HAP-1 (cell line): ENCODE measurements around the gene AGBL3.

ENCODE experiments used
- DNase-seq, 2 experiments: peaks; one replicate each; pipeline ENCODE4 v3.0.0-alpha.2; 2016 to 2020; ENCODE audit warnings: low spot score in 2 of 2
- H3K27me3 ChIP-seq: fragments of 250-450 bp; sonication (Bioruptor Pico); 2 replicates; pipeline ENCODE4 v1.5.1; 2020; ENCODE audit warnings: low read depth, mild to moderate bottlenecking, moderate library complexity
- H3K36me3 ChIP-seq: fragments of 250-450 bp; sonication (Bioruptor Pico); replicated peaks from 2 replicates; pipeline ENCODE4 v1.5.1; 2020; ENCODE audit warnings: mild to moderate bottlenecking
- H3K4me1 ChIP-seq: fragments of 250-450 bp; sonication (Bioruptor Pico); 2 replicates; pipeline ENCODE4 v1.5.1; 2020; ENCODE audit warnings: mild to moderate bottlenecking
- H3K4me3 ChIP-seq: fragments of 250-450 bp; sonication (Bioruptor Pico); 2 replicates; pipeline ENCODE4 v1.5.1; 2020; ENCODE audit warnings: mild to moderate bottlenecking, moderate library complexity
- H3K9me3 ChIP-seq: fragments of 250-450 bp; sonication (Bioruptor Pico); 2 replicates; pipeline ENCODE4 v1.5.1; 2020; ENCODE audit warnings: mild to moderate bottlenecking, moderate library complexity
- in situ Hi-C: fragments of 300-500 bp; cut with MboI; formaldehyde crosslinking; loops from 3 replicates; pipeline ENCODE4 v1.14.3; 2020; ENCODE audit warnings: low sequenced_read_pairs, inconsistent platforms, mixed read lengths

AGBL3 gene

DNA sequence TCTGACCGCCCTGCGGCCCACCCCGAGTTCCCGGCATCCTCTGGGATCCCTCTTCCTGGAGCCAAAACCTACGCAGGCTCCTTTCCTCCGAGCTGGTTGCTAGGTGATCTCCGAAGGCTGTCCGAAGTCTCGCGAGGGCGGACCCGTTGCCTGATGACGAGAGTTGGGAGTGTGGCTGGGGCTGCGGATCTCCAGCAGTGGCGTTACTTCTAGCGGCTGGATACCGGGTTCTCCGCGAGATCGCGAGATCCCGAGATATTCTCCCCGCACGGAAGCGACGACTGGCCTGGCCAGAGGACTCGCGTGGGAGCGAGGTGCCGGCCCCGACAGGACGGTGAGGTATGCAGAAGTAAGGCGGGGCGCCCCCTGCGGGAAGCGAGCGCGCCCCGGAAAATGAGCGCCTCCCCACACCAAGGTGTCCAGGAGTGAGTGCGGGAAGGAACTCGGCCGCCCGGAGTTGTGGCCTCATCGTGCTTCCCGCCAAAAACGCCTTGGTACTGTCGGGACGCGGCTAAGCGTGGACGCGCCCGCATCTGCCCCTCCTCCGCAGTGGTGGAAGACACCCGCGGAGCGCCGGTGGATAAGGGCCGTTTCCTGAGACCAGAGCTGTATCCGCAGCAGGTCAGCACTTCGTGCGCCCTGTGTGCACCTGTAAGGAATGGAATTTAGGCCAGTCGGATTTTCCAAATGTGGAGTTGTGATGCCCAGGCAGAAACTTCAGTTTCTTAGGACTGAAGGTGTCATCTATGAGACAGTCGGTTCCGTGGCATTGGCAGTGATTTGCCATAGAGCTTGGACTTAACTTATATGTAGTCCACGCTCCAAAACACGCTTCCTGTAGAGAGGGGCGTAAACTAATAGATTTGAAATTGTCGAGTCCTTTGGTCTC is at the start of gene AGBL3:
Gene AGBL3, plus strand, starts transcription at position 146 of the 889 bp plus-strand sequence. CDS start 1,426 bp downstream, outside the sequence.
- Histone ChIP-seq H3K9me3 (no peaks in the 10 kb centered on the region), H3K4me1 (peaks cover 34% of the 10 kb centered on the region), H3K27me3 (no peaks in the 10 kb centered on the region), H3K36me3 (no peaks in the 10 kb centered on the region), H3K4me3 (peak within 1 kb of the TSS; percentile 73)
- in situ Hi-C loops = loop anchor here (25.0 kb wide), 1 partner anchor 176 kb away; the partner anchor contains the start of gene CYREN
- peak; percentile 96 to 98 for DNase-seq

DNA sequence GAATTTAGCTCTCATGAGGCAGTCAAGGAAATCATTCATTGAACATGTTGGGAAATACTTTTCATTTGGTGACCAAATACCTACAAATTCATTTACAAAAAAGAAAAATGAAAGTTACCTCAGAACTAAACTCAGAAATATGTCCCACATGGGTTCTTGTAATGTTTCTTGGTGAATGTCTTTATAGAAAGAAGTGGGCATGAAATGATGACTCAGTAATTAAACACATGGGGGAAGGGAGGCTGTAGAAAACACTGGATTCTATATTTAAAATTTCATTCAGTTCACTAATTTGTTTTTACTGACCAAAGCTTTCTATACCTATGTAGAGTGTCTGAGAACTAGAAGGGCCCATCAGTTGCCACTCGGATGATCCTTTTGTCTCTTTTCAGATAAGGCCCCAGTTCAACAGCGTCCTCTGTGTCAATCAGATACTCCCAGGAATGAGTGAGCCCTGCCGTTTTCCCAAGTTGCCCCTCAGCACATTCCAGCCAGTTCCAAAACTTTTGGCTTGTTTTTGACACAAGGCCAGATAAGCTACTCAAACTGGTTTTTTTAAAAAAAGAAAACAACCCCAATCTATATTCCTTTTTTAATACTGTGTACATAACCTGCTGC is 49.3 kb upstream of the AGBL3 start:
- Histone ChIP-seq H3K4me3 (no peak overlapping the region), H3K9me3 (no peaks in the 10 kb centered on the region), H3K36me3 (peaks cover 29% of the 10 kb centered on the region), H3K4me1 (no peaks in the 10 kb centered on the region; the same call in 1 of the 2 replicates), H3K27me3 (no peaks in the 10 kb centered on the region)
- in situ Hi-C loops = no loop called here
- DNase-seq = no peak

DNA sequence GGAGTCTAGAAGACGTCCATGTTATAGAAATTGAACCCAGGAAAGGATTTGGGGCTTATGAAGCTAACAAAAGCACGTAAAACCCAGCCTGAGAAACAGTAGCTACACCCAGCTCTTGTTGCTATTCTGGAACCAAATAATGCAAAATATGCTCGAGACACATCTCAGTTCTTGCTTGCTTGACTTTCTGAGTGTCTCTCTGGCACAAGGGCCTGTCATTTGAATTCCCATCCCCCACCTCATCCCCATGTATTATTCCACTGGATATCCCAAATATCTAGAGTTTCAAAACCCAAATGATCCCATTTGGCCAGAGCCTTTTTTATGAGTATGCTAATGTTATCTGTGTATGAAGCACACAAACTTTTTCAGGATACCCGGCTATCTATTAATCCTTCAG is 48.2 kb upstream of the AGBL3 start:
- peaks cover 25% of the 10 kb centered on the region for H3K36me3 ChIP-seq
- H3K9me3 ChIP-seq = no peaks in the 10 kb centered on the region
- no peaks in the 10 kb centered on the region for H3K27me3 ChIP-seq
- H3K4me3 ChIP-seq = no peak overlapping the region
- H3K4me1 ChIP-seq = no peaks in the 10 kb centered on the region; the same call in 1 of the 2 replicates
- no peak for DNase-seq
- in situ Hi-C loops = no loop called here

DNA sequence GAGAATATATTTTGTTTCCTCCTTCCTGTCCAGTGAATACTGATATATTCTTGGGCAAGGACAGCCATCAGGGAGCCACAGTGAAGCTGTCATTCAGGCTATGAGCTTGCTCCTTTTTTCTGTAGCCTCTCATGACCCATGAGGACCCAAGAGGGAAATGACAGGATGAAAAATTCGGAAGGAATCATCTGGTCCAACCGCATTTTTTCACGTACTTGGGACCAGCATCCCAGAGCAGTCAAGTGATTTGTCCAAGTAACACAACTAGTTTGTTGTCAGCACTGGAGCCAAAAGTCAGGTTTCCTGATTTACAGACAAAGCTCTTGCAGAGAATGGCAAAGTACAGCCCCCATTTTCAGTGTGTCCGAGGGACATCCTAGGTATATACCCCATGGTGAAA is 47.2 kb upstream of the AGBL3 start:
- H3K27me3 ChIP-seq = no peaks in the 10 kb centered on the region
- in situ Hi-C loops = no loop called here
- no peaks in the 10 kb centered on the region; the same call in 1 of the 2 replicates for H3K4me1 ChIP-seq
- H3K9me3 ChIP-seq = no peaks in the 10 kb centered on the region
- H3K36me3 ChIP-seq = peaks cover 21% of the 10 kb centered on the region
- no peak overlapping the region for H3K4me3 ChIP-seq
- DNase-seq = no peak

DNA sequence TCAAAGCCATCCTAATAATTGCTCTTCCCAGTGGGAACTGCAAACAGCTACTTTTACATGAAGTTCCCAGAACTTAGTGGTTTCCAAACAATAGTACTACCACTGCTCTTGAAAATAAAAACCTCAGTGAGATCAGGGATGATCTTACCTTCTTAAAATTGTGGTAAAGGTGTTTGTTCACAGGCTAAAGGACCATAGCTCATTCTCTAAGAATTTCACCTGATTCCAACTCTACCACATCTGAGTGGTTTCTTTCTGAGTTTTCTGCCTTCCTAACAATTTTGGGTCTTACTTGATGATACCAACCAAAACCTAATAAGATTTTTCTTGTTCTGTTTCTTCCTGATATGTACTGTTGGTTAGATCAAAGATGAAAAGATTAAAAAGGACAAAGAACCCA is 45.6 kb upstream of the AGBL3 start:
- H3K4me3 ChIP-seq = no peak overlapping the region
- H3K4me1 ChIP-seq = no peaks in the 10 kb centered on the region; the same call in 1 of the 2 replicates
- H3K36me3 ChIP-seq = peaks cover 12% of the 10 kb centered on the region
- H3K9me3 ChIP-seq = no peaks in the 10 kb centered on the region
- no peak for DNase-seq
- no peaks in the 10 kb centered on the region for H3K27me3 ChIP-seq
- in situ Hi-C loops = no loop called here

DNA sequence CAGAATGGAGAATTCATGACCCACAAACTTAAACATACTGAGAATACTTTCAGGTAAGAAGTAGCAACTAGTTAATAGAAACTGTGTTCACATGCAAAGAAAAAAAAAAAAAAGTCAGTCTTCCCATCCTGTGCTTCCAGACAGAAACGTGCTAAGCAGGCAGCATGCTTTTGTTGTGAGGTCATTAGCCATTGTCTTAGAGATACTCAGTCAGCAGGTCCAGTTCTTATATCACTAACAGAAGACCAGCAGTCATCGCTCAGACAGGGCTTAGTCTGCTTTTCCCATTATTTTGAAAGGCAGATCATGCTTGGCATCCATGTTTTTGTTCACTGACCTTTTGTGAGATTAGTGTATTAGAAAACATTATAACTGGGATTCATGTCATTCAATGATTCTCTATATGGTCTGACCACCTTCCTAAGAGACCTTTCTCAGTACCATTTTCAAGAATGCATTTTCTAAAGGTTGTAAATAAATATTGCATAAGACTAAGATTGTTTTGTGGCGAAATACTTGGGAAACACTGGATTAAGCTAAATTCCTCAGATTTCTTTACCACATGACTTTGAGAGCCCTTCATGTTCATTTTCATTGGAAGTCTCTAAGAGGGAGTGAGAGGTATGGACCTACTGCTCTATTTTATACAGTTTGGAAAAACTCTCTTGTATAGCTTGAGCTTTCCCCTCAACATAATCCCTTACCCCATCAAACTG is 45.0 kb upstream of the AGBL3 start:
- no peaks in the 10 kb centered on the region for H3K27me3 ChIP-seq
- H3K4me1 ChIP-seq = no peaks in the 10 kb centered on the region; the same call in 1 of the 2 replicates
- H3K4me3 ChIP-seq = no peak overlapping the region
- H3K36me3 ChIP-seq = peaks cover 6% of the 10 kb centered on the region
- in situ Hi-C loops = no loop called here
- H3K9me3 ChIP-seq = no peaks in the 10 kb centered on the region
- no peak for DNase-seq

DNA sequence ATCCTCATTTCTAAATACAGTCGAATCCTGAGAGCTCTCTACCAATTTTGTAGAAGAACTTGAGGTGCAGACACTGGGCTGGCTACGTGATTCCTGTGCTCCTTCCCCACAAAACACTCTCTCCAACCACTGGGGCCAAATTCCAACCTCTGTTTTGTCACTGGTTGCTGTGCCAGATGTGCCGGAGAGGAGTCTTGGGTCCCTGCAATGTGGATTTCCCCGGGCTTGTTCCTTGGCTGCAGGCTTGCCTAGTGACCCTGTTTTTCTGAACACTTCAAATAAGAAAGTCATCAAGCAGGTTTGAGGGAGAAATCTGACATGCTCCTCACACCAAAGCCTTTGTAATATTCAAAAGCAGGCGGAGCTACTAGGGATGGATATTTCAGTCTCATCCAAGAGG is 44.4 kb upstream of the AGBL3 start:
- no peak for DNase-seq
- Histone ChIP-seq H3K27me3 (no peaks in the 10 kb centered on the region), H3K4me3 (no peak overlapping the region), H3K9me3 (no peaks in the 10 kb centered on the region), H3K36me3 (peaks cover under 1% of the 10 kb centered on the region; the same call in 1 of the 2 replicates), H3K4me1 (no peaks in the 10 kb centered on the region; the same call in 1 of the 2 replicates)
- in situ Hi-C loops = no loop called here

DNA sequence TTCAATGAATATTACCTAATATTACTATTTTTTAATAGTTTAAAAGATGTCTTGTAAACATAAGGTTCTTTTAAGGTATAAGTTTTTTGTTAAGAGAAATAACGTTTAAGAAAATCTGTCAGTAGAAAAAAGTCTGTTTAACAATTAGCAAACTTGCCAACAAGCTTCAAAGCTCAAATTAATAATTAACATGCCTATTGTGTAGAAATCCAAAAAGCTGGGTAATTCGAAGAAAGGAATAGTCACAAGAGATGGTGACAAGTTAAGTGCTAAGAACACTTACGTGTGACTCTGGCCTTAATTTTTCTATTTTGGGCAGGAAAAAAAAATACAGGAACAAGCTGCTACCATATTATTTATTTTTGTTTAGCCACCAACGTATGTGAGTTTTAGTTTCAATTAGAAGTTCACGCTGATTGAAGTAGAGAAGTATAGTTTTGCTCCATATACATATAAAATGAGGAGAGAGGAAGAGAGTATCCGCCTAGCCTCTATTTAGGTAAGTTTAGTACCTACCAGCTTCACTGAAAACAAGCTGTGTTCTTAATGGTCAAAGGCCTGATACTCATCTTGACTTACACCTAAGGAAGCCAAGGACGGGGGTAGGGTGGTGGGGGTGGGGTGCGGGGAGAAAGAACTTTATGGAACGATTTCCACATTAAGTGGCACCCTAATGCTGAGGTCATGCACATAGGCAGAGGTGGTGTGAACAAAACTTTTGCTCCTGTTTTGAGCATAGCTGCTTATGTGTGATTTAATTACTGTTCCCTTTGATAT is 43.4 kb upstream of the AGBL3 start:
- no peaks in the 10 kb centered on the region; the same call in 1 of the 2 replicates for H3K4me1 ChIP-seq
- no peak overlapping the region for H3K4me3 ChIP-seq
- no peaks in the 10 kb centered on the region for H3K36me3 ChIP-seq
- H3K9me3 ChIP-seq = no peaks in the 10 kb centered on the region
- no peak for DNase-seq
- in situ Hi-C loops = no loop called here
- H3K27me3 ChIP-seq = no peaks in the 10 kb centered on the region

DNA sequence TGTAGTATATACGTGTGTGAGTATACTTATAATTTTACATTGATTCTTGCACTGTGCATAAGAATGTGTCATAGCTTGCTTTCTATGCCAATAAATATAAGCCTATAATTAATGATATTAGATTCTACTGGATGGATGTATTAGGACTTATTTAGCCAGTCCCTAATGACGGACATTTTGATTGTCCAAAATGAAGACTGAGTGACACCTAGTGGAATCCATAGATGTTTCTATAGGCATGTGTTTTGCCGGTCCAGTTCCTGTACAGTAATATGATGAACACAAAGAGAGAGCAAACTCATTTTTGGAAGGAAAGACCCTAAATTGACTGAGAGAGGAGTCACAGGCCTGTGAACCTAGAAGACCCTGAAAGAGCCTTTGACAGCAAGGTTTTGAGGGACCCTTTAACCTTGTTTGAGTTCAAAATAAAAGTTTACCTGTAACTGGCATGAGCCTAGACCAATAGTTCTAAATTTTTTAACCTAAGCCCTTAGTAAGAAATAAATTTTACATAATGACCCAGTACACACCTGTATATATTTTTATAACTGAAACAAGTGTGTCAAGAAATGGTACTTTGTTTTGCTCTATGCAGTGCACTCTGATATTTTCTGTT is 42.4 kb upstream of the AGBL3 start:
- Histone ChIP-seq H3K36me3 (no peaks in the 10 kb centered on the region), H3K27me3 (no peaks in the 10 kb centered on the region), H3K4me1 (no peaks in the 10 kb centered on the region; the same call in 1 of the 2 replicates), H3K4me3 (no peak overlapping the region), H3K9me3 (no peaks in the 10 kb centered on the region)
- in situ Hi-C loops = no loop called here
- DNase-seq = peak in 1 of 2 experiments; percentile 36

DNA sequence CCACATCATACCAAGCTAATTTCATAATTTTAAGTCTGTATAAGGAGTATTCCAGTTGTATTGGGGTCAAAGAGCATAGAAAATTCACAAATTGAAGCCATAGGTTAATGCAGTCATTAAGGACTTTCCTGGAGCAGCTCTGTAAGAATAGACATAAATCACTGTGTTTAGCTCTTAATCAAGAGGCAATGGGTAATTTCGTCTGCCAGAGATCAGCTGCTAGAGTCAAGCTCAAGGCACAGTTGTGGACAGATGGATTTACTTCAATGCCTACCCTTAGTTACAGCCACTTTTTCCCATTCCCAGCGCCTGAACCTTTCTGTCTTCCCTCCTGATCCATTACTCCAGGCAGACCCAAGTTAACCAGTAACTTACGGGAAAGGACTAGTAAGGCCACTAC is 40.6 kb upstream of the AGBL3 start:
- Histone ChIP-seq H3K9me3 (no peaks in the 10 kb centered on the region), H3K4me1 (no peaks in the 10 kb centered on the region; the same call in 1 of the 2 replicates), H3K27me3 (no peaks in the 10 kb centered on the region), H3K36me3 (peaks cover 13% of the 10 kb centered on the region), H3K4me3 (no peak overlapping the region)
- no peak for DNase-seq
- in situ Hi-C loops = no loop called here

DNA sequence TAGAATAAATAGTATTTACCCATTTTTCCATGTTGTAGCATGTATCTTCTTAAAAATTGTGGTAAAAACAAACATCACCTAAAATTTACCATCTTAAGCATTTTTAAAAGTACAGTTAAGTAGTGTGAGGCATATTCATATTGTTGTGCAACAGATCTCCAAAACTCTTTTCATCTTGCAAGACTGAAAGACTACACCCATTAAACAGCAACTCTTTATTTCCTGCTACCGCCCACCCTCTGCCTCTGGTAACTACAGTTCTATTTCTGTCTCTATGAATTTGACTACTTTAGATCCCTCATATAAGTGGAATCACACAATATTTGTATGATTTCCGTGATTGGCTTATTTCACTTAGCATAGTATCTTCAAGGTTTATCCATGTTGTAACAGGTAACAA is 40.0 kb upstream of the AGBL3 start:
- in situ Hi-C loops = no loop called here

DNA sequence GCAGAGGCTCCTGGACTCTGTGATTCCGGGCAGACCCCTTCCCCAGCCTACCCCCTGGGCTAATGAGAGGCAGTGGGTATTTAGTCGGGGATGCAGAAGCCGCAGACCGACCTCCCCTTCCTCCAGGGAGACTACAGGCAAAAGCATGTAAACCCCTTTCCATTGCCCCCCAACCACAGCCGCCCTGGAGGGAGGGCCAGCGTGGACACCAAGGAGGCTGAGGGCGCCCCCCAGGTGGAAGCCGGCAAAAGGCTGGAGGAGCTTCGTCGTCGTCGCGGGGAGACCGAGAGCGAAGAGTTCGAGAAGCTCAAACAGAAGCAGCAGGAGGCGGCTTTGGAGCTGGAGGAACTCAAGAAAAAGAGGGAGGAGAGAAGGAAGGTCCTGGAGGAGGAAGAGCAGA is 39.0 kb upstream of the AGBL3 start:
- H3K9me3 ChIP-seq = no peaks in the 10 kb centered on the region
- H3K36me3 ChIP-seq = peaks cover 22% of the 10 kb centered on the region
- no peaks in the 10 kb centered on the region for H3K4me1 ChIP-seq
- DNase-seq = no peak
- no peak overlapping the region for H3K4me3 ChIP-seq
- H3K27me3 ChIP-seq = no peaks in the 10 kb centered on the region
- in situ Hi-C loops = no loop called here

More for the DNA sequence above, 40.0 kb upstream of the AGBL3 start:
- H3K36me3 ChIP-seq = peaks cover 17% of the 10 kb centered on the region
- no peak for DNase-seq
- H3K9me3 ChIP-seq = no peaks in the 10 kb centered on the region
- H3K27me3 ChIP-seq = no peaks in the 10 kb centered on the region
- H3K4me3 ChIP-seq = no peak overlapping the region
- H3K4me1 ChIP-seq = no peaks in the 10 kb centered on the region; the same call in 1 of the 2 replicates

DNA sequence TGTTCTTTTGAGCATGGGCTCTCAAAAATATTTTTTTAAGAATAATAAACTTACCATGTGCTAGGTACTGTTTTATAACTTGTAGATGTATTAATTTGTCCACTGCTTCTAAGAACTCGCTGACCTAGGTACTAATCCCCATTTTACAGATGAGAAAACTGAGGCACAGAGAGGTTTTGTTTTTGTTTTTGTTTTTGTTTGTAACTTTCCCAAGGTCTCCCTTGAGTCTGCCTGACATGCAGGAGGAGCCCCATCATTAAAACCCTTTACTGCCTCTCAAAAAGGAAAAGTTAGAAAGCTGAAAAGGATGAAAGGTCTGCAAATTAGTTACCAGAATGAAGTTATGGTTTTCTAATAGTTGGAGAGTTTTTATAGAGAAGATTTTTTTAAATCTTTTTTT is 38.5 kb upstream of the AGBL3 start:
- Histone ChIP-seq H3K4me1 (no peaks in the 10 kb centered on the region), H3K9me3 (no peaks in the 10 kb centered on the region), H3K27me3 (no peaks in the 10 kb centered on the region), H3K36me3 (peaks cover 26% of the 10 kb centered on the region), H3K4me3 (no peak overlapping the region)
- no peak for DNase-seq
- in situ Hi-C loops = no loop called here
